NCI-H146 treated with DMSO at 0.1 percent for 48 hours (cell line): Measurements from ENCODE around the gene SYT2.

Source experiments
- DNase-seq: peaks from one replicate; lab custom pipeline; 2025; ENCODE audit not compliant: unreplicated experiment; lab: John Stamatoyannopoulos, UW

The SYT2 gene

GRCh38 chr1:202679406-202680177, 30.7 kb downstream of the SYT2 start:
- DNase-seq = no peak

- DNase-seq = no peak
Measured at GRCh38 chr1:202677433-202677832, 32.8 kb downstream of the SYT2 start.

GRCh38 chr1:202673531-202673930, 36.7 kb downstream of the SYT2 start:
- DNase-seq = no peak

- DNase-seq = no peak
Measured at GRCh38 chr1:202671399-202671798, 38.9 kb downstream of the SYT2 start.

GRCh38 chr1:202665417-202665816, 44.8 kb downstream of the SYT2 start:
- no peak for DNase-seq

GRCh38 chr1:202664083-202664482, 46.2 kb downstream of the SYT2 start:
- no peak for DNase-seq

GRCh38 chr1:202663131-202663530, 47.1 kb downstream of the SYT2 start:
- DNase-seq = no peak

GRCh38 chr1:202662081-202662480, 48.2 kb downstream of the SYT2 start:
- DNase-seq = no peak

- no peak for DNase-seq
Measured at GRCh38 chr1:202661136-202661845, 49.0 kb downstream of the SYT2 start.

GRCh38 chr1:202659974-202660373, 50.3 kb downstream of the SYT2 start:
- no peak for DNase-seq

GRCh38 chr1:202659541-202659940, 50.7 kb downstream of the SYT2 start:
- no peak for DNase-seq

- no peak for DNase-seq
Measured at GRCh38 chr1:202658769-202659168, 51.5 kb downstream of the SYT2 start.

- no peak for DNase-seq
Measured at GRCh38 chr1:202658251-202658759, 51.9 kb downstream of the SYT2 start.

- no peak for DNase-seq
Measured at GRCh38 chr1:202656951-202657646, 53.2 kb downstream of the SYT2 start.

GRCh38 chr1:202656057-202656456, 54.2 kb downstream of the SYT2 start:
- DNase-seq = no peak

GRCh38 chr1:202654079-202654478, 56.2 kb downstream of the SYT2 start:
- DNase-seq = no peak

GRCh38 chr1:202649553-202650392, 60.5 kb downstream of the SYT2 start:
- DNase-seq = no peak

GRCh38 chr1:202648605-202649226, 61.5 kb downstream of the SYT2 start:
- DNase-seq = no peak

- DNase-seq = no peak
Measured at GRCh38 chr1:202645097-202645476, 65.2 kb downstream of the SYT2 start.
